ENCODE results near the gene FKBP1A.

FKBP1A gene

GRCh38 chr20:1323830-1324597, 68.8 kb downstream of the FKBP1A start:
- no peak overlapping the region for H3K27ac ChIP-seq (ENCODE audit: extremely low read depth, low read depth, low read length)

DNA sequence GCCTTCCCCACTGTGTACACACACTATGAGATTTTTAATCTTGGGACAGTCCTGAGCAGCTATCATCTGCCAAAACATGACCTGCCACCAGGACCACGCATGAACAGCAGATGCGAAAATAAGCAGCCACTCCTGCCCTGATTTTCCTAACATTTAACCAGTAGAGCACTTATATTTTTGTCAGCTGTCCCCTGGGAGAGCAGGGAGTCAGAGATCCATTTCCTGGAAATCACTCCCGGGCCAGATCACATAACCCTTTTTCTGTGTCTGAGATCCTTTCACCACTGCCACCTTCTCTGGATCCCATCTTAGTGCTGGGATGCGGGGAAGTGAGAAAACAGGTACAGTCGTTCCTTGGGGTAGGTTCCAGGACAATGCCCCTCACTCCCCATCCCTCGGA, 69.6 kb downstream of the FKBP1A start:
- CTCF ChIA-PET = interaction anchor here (1.0 to 3.6 kb wide), 4 partner anchors 8 to 181 kb away, joined by 4 to 14 read pairs (median 4); no protein-coding TSS in a partner anchor
- POLR2A ChIA-PET = no interaction called here

More at GRCh38 chr20:1323830-1324597, 68.8 kb downstream of the FKBP1A start:
- ChIA-PET CTCF (interaction anchor here (0.6 to 3.6 kb wide), 5 partner anchors 9 to 113 kb away, joined by 4 to 14 read pairs (median 5); no protein-coding TSS in a partner anchor), POLR2A (no interaction called here)
- H3K4me3 ChIP-seq (ENCODE audit: low read depth, low read length) = no peak overlapping the region
- H3K36me3 ChIP-seq (ENCODE audit: control insufficient read depth in 2 of 2, insufficient read depth in 1 of 2, low read length in 2 of 2) = peaks cover 0 to 21% of the 10 kb centered on the region in 2 experiments; a peak in 2 of 3 replicates
- H3K9me3 ChIP-seq (ENCODE audit: control insufficient read depth, insufficient read depth, low read depth, low read length) = no peaks in the 10 kb centered on the region
- no peak for TF ChIP-seq ATF2 (tag by site-specific recombination; IDR thresholded peaks at IDR 0.05; ENCODE audit: low read depth)
- peak; percentile 61 for TF ChIP-seq PRDM10 (tag by site-specific recombination; IDR thresholded peaks at IDR 0.05)
- peak; percentile 76 for TF ChIP-seq ZNF157 (tag by site-specific recombination; IDR thresholded peaks at IDR 0.05)
- H3K4me1 ChIP-seq (ENCODE audit: control insufficient read depth, insufficient read depth, low read length) = peaks cover 16% of the 10 kb centered on the region

More for the DNA sequence above, 69.6 kb downstream of the FKBP1A start:
- Histone ChIP-seq H3K4me3 (ENCODE audit: low read depth, low read length) (no peak overlapping the region), H3K4me1 (ENCODE audit: control insufficient read depth, insufficient read depth, low read length) (peaks cover 12% of the 10 kb centered on the region), H3K27ac (ENCODE audit: extremely low read depth, low read depth, low read length) (no peak overlapping the region), H3K9me3 (ENCODE audit: control insufficient read depth, insufficient read depth, low read depth, low read length) (no peaks in the 10 kb centered on the region), H3K36me3 (ENCODE audit: control insufficient read depth in 2 of 2, insufficient read depth in 1 of 2, low read length in 2 of 2) (peaks cover 0 to 14% of the 10 kb centered on the region in 2 experiments; a peak in 2 of 3 replicates)
- TF ChIP-seq HOXA7 (CRISPR knock-in tag; IDR thresholded peaks at IDR 0.05; ENCODE audit: borderline replicate concordance) (no peak), ZNF654 (tag by site-specific recombination; IDR thresholded peaks at IDR 0.05; ENCODE audit: low read depth) (no peak), CTCF (tag by site-specific recombination; IDR thresholded peaks at IDR 0.05) (no peak), ZNF133 (tag by site-specific recombination; IDR thresholded peaks at IDR 0.05) (no peak), ZNF350 (tag by site-specific recombination; IDR thresholded peaks at IDR 0.05) (no peak), ZBTB10 (tag by site-specific recombination; IDR thresholded peaks at IDR 0.05) (no peak)
- TF ChIP-seq, protein P1, sequence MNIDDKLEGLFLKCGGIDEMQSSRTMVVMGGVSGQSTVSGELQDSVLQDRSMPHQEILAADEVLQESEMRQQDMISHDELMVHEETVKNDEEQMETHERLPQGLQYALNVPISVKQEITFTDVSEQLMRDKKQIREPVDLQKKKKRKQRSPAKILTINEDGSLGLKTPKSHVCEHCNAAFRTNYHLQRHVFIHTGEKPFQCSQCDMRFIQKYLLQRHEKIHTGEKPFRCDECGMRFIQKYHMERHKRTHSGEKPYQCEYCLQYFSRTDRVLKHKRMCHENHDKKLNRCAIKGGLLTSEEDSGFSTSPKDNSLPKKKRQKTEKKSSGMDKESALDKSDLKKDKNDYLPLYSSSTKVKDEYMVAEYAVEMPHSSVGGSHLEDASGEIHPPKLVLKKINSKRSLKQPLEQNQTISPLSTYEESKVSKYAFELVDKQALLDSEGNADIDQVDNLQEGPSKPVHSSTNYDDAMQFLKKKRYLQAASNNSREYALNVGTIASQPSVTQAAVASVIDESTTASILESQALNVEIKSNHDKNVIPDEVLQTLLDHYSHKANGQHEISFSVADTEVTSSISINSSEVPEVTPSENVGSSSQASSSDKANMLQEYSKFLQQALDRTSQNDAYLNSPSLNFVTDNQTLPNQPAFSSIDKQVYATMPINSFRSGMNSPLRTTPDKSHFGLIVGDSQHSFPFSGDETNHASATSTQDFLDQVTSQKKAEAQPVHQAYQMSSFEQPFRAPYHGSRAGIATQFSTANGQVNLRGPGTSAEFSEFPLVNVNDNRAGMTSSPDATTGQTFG (tag by site-specific recombination; IDR thresholded peaks at IDR 0.05; ENCODE audit: borderline replicate concordance) = no peak
